GM23338 (cell line): ENCODE results near the gene NUDT15. TPM values are rescaled to one million over a fixed set of nuclear protein-coding genes. Genes with fewer than 3 reads are reported as not detected.

ENCODE experiments used
- ATAC-seq: fragments of 200-7000 bp; cut with Tn5 transposase; 3 replicates; pipeline ENCODE4 v1.9.1; 2020
- DNase-seq: peaks from one replicate; pipeline ENCODE4 v3.0.0-alpha.2; 2015; ENCODE audit warnings: low spot score
- H2AFZ ChIP-seq: fragments of 200-600 bp; sonication (generic); 2 replicates; pipeline ENCODE4 v1.8.0; 2016; ENCODE audit warnings: antibody characterized with exemption, mild to moderate bottlenecking, moderate library complexity
- H3F3A ChIP-seq: fragments of 200-600 bp; sonication (generic); replicated peaks from 2 replicates; pipeline ENCODE4 v1.8.0; 2017; ENCODE audit warnings: antibody characterized with exemption, mixed run types, low read depth
- H3K27ac ChIP-seq: fragments of 200-600 bp; sonication (generic); 2 replicates; pipeline ENCODE4 v1.6.1; 2016; ENCODE audit warnings: low read depth
- H3K27me3 ChIP-seq: fragments of 200-600 bp; sonication (generic); 2 replicates; pipeline ENCODE4 v1.8.0; 2016; ENCODE audit warnings: mild to moderate bottlenecking, mixed run types, moderate library complexity; ENCODE audit not compliant: insufficient read depth
- H3K36me3 ChIP-seq: fragments of 200-600 bp; sonication (generic); 2 replicates; pipeline ENCODE4 v1.8.0; 2016; ENCODE audit warnings: mild to moderate bottlenecking; ENCODE audit not compliant: insufficient read depth
- H3K4me1 ChIP-seq: fragments of 200-600 bp; sonication (generic); 2 replicates; pipeline ENCODE4 v1.8.0; 2016; ENCODE audit warnings: mild to moderate bottlenecking, moderate library complexity; ENCODE audit not compliant: insufficient read depth
- H3K4me2 ChIP-seq: fragments of 200-600 bp; sonication (generic); 2 replicates; pipeline ENCODE4 v1.7.1; 2017; ENCODE audit warnings: mixed run types
- H3K4me3 ChIP-seq: fragments of 200-600 bp; sonication (generic); 2 replicates; pipeline ENCODE4 v1.6.1; 2016; ENCODE audit warnings: mixed run types
- H3K79me2 ChIP-seq: fragments of 200-600 bp; sonication (generic); replicated peaks from 2 replicates; pipeline ENCODE4 v1.8.0; 2017; ENCODE audit warnings: mild to moderate bottlenecking; ENCODE audit not compliant: insufficient read depth
- H3K9me2 ChIP-seq: fragments of 200-600 bp; sonication (generic); 2 replicates; pipeline ENCODE4 v1.8.0; 2017; ENCODE audit not compliant: insufficient read depth
- H4K20me1 ChIP-seq: fragments of 200-600 bp; sonication (generic); replicated peaks from 2 replicates; pipeline ENCODE4 v1.8.0; 2017; ENCODE audit warnings: mild to moderate bottlenecking; ENCODE audit not compliant: insufficient read depth
- H3K27ac Mint-ChIP-seq: 2 replicates; pipeline ENCODE4 v1.8.0; 2020; ENCODE audit warnings: inconsistent platforms, mild to moderate bottlenecking, moderate library complexity, mixed read lengths
- H3K27me3 Mint-ChIP-seq: 3 replicates; pipeline ENCODE4 v1.8.0; 2022; ENCODE audit warnings: low read depth, mild to moderate bottlenecking, moderate library complexity, mixed read lengths, inconsistent platforms; ENCODE audit not compliant: insufficient read depth, poor library complexity
- H3K36me3 Mint-ChIP-seq: 3 replicates; pipeline ENCODE4 v1.8.0; 2021; ENCODE audit warnings: low read depth, mild to moderate bottlenecking, inconsistent platforms, moderate library complexity, mixed read lengths
- H3K4me1 Mint-ChIP-seq: 3 replicates; pipeline ENCODE4 v1.8.0; 2020; ENCODE audit warnings: mild to moderate bottlenecking, inconsistent platforms, mixed read lengths
- H3K4me3 Mint-ChIP-seq: 3 replicates; pipeline ENCODE4 v1.8.0; 2021; ENCODE audit warnings: moderate library complexity, mild to moderate bottlenecking, inconsistent platforms, mixed read lengths
- H3K9me3 Mint-ChIP-seq: 3 replicates; pipeline ENCODE4 v1.8.0; 2020; ENCODE audit warnings: moderate library complexity, mild to moderate bottlenecking, inconsistent platforms, mixed read lengths
- EZH2 ChIP-seq: fragments of 200-600 bp; sonication (generic); IDR thresholded peaks from one replicate; pipeline ENCODE4 v1.8.0; 2017; ENCODE audit warnings: antibody characterized with exemption, mild to moderate bottlenecking, low read depth; ENCODE audit not compliant: unreplicated experiment
- EZH2phosphoT487 ChIP-seq: fragments of 200-600 bp; sonication (generic); IDR thresholded peaks from one replicate; pipeline ENCODE4 v1.8.1; 2018; ENCODE audit warnings: antibody characterized with exemption; ENCODE audit not compliant: unreplicated experiment
- JUNB ChIP-seq: IDR thresholded peaks from one replicate; pipeline ENCODE4 v1.6.1; 2016; ENCODE audit warnings: antibody characterized with exemption; ENCODE audit not compliant: unreplicated experiment
- NANOG ChIP-seq: IDR thresholded peaks from 2 replicates; pipeline ENCODE4 v1.6.1; 2016; ENCODE audit warnings: antibody characterized with exemption, borderline replicate concordance
- POLR2AphosphoS5 ChIP-seq: IDR thresholded peaks from 2 replicates; pipeline ENCODE4 v1.6.1; 2016; ENCODE audit warnings: antibody characterized with exemption, low read depth
- STAT1 ChIP-seq: IDR thresholded peaks from one replicate; pipeline ENCODE4 v1.6.1; 2016; ENCODE audit warnings: antibody characterized with exemption; ENCODE audit not compliant: unreplicated experiment
- ZNF114 ChIP-seq: fragments of 250-450 bp; sonication (Bioruptor Pico); IDR thresholded peaks from 2 replicates; pipeline ENCODE4 v1.5.0; 2020; ENCODE audit warnings: mild to moderate bottlenecking, moderate library complexity
- ZNF462 ChIP-seq: fragments of 250-450 bp; sonication (Bioruptor Pico); IDR thresholded peaks from 2 replicates; pipeline ENCODE4 v1.5.0; 2020; ENCODE audit warnings: mild to moderate bottlenecking, moderate library complexity
- polyA plus RNA-seq: library from polyadenylated mRNA; unstranded; fragments of >200 nt; fragmentation: Nextera tagmentation; extraction: Ambion mirVana; gene quantifications from 2 replicates; pipeline ENCODE4 v1.2.1, GENCODE V29; 2016
- total RNA-seq: library from RNA; depleted of rRNA; stranded (reverse); fragments of >200 nt; shearing (Covaris generic); gene quantifications from 2 replicates; pipeline ENCODE4 v1.2.3, GENCODE V29; 2014

Gene NUDT15
- total and polyA plus RNA-seq, 2 experiments from 2014 or later: 59.3 TPM

GRCh38 chr13:48009284-48009683, 28.2 kb upstream of the NUDT15 start (continued):
- TF ChIP-seq ZNF462 (CRISPR knock-in tag) (no peak), ZNF114 (CRISPR knock-in tag) (no peak), NANOG (no peak), STAT1 (no peak)

- Histone ChIP-seq H3K4me3 (no peak overlapping the region), H3K4me1 (peaks cover 5% of the 10 kb centered on the region; the same call in 1 of the 2 replicates), H3K27me3 (no peaks in the 10 kb centered on the region), H3K79me2 (no peaks in the 10 kb centered on the region), H3K4me2 (no peak overlapping the region), H3K9me2 (no peaks in the 10 kb centered on the region), H3F3A (no peaks in the 10 kb centered on the region), H4K20me1 (no peaks in the 10 kb centered on the region), H2AFZ (no peak overlapping the region), H3K36me3 (no peaks in the 10 kb centered on the region), H3K27ac (no peak overlapping the region)
- no peak overlapping the region for H3K27ac Mint-ChIP-seq
- peaks cover 9% of the 10 kb centered on the region for H3K27me3 Mint-ChIP-seq
- no peak overlapping the region for H3K4me3 Mint-ChIP-seq
- no peak for TF ChIP-seq POLR2AphosphoS5
- TF ChIP-seq STAT1: no peak
- no peak for TF ChIP-seq NANOG
- TF ChIP-seq JUNB: no peak
- TF ChIP-seq EZH2phosphoT487: no peak
- TF ChIP-seq EZH2: no peak
- DNase-seq (no peak), ATAC-seq (no peak)
- H3K36me3 Mint-ChIP-seq: peaks cover 6% of the 10 kb centered on the region; the same call in 2 of the 3 replicates
- peaks cover 12% of the 10 kb centered on the region; the same call in 2 of the 3 replicates for H3K4me1 Mint-ChIP-seq
- H3K9me3 Mint-ChIP-seq: no peaks in the 10 kb centered on the region
Observed at GRCh38 chr13:48010698-48011097, 26.8 kb upstream of the NUDT15 start.
